Fibroblast of skin of right biceps (primary cell): ENCODE results near the gene GZF1.

Experiments used
- DNase-seq: peaks from one replicate; pipeline ENCODE4 v3.0.0-alpha.2; 2013

Gene GZF1

DNA sequence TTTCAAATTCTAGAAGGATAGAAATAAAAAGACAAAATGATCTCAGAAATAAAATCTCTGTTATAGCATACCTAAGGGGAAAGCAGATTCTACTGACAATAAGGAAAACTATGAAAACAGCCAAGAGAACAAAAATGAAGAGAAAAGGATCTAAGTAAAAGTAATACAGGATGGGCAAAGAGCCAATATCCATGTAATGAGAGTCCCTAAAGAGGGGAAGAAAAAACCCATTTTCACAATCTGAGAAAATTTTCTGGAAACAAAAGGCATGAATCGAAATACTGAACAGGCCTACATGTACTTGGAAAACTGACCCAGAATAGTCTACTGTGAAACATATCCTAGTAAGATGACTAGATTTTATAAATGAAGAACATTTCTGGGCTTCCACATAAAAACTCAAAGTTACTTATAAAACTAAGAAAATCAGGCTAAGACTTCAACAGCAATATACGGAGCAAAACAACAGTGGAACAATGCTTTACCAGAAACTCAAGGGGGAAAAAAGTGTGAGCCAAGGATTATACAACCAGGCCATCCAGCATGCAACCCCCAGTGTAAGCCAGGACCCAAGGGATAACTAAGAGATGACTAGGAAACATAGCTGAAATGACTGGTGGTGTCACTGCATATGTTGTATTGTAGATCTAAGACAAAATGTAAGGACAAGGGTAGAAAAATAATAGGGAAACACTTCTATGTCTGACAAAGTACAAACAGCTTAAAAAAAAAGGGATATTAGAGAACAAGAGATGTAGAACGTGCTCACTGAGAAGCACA, 49.1 kb downstream of the GZF1 start:
- peak; percentile 35 for DNase-seq

DNA sequence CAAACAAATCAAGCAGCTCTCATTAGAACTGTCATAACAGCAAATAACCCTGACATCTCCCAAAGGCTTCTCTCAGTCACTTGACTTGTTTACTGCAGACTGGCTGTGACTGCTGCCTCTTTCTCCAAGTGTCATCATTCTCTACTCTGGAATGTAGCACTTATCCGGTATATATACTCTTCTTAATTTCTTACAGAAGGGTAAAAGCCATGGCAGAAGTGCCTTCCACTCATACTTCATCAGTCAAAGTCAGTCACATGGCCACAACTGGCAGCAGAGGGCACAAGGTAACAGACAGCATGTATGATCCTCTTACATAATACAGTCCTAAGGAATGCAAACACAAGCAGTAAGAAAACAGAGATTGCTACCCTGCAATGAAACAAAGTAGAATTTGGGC, 50.0 kb downstream of the GZF1 start:
- DNase-seq = peak; percentile 53

DNA sequence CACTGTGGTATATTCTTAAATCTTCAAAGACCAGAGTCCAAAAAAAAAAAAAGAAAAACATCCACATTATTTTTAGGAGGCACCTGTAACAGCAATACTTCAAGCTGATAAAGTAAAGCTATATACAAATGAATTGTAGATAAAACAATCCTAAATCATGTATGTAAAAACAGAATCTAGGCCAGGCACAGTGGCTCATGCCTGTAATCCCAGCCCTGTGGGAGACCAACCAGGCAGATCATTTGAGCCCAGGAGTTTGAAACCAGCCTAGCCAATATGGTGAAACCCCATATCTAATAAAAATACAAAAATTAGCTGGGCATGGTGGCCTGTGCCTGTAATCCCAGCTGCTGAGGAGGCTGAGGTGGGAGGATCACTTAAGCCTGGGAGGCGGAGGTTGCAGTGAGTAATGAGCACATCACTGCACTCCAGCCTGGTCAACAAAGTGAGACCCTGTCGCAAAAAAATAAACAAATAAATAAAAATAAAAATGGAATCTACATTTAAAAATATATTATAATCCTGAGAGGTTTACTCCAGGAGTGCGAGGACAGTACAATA, 52.0 kb downstream of the GZF1 start:
- DNase-seq = no peak

DNA sequence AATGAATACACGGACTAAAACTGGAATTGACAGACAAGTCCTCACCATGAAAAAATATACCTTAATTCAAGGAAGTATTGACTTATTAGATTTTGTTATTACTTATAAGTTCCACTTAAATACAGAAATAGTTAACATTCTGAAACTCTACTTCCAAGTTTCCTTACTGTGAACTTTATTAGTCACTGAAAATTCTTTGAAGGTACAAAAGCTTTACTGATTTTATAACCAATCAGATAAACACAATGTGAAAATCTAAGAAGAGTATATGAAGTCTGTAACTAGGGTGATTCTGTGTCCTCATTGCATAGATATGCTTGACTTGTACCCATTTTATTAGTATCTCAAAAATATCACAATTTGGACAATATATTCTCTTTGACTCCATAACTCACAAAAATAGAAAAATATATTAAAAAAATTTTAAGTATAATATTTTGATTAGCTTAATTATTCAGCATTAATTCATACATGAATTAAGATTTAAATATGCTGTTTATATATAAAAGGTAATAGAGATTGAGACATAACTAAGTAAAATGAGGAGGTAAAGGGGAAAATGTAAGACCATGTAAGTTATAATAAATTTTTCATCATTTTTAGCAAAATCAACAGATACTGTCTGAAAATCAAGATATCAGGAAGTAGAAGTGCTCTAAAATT, 52.7 kb downstream of the GZF1 start:
- DNase-seq = no peak

DNA sequence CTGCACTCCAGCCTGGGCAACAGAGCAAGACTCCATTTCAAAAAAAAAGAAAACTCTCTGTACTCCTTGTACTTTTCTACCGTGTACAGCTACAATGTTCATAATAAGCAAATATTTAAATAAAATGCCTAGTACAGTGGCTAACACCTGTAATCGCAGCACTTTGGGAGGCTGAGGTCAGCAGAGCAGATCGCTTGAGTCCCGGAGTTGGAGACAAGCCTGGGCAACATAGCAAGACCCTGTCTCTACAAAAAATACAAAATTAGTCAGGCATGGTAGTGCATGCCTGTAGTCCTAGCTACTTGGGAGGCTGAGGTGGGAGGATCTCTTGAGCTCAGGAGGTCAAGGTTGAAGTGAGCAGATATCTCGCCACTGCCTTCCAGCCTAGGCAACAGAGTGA, 53.6 kb downstream of the GZF1 start:
- no peak for DNase-seq

DNA sequence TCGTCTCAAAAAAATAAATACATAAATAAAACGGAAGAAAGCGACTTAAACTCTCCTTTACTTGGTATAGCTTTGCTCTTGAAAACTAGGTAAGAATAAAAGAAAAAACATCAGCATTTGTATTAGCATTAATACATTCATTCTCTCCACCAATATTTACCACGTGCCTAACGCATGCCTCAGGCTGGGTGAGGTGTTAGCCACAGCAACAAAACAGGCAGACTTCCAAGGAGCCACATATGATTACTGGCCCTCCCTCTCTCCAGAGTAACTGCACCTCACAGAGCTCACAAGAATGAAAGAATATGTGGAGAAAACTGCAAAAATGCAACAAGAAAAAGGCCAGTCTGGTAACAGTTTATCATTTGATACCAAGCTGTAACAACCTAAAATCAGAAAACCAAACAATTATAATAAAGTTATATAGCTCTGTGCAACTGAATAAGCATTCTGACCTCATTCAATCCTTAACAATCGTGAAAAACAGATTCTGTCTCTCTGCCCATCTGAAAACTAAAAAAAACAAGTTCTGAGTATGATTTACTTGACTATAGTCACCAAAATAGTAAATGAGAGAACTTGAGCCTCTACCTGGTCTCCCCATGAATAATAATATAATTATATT, 54.1 kb downstream of the GZF1 start:
- DNase-seq = peak; percentile 21

DNA sequence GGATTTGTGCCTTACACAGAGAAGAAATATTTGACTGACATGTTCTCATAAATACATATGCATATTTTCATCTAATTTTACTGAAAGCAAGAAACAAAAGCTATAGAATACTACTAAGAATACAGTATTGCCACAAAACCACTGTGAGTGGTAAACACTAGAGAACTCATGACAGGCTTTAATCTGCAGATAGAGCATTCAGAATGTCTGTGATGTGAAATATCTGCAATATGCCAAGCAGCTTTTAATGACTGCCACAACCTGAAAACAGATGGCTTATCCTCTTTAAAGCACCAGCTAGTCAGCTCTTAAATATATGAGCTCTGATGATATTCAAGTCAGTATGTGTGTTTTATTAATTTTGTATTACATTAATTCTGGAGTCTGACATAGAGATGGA, 55.9 kb downstream of the GZF1 start:
- no peak for DNase-seq

DNA sequence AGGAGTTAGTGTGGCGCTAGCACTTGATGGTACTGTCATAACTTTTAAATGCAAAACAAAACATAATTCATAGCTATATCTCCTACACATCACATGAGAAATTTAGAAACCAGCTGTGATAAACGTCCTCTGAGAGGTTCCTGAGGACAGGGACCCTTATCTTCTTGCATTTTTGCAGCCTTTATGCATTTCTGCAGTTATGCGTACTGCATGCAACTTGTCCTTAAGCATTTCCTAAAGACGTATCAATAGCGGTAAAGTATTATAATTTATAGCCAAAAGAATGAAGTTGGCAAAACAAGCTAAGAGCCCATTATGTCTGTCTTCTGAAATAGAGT, 57.6 kb downstream of the GZF1 start:
- no peak for DNase-seq

DNA sequence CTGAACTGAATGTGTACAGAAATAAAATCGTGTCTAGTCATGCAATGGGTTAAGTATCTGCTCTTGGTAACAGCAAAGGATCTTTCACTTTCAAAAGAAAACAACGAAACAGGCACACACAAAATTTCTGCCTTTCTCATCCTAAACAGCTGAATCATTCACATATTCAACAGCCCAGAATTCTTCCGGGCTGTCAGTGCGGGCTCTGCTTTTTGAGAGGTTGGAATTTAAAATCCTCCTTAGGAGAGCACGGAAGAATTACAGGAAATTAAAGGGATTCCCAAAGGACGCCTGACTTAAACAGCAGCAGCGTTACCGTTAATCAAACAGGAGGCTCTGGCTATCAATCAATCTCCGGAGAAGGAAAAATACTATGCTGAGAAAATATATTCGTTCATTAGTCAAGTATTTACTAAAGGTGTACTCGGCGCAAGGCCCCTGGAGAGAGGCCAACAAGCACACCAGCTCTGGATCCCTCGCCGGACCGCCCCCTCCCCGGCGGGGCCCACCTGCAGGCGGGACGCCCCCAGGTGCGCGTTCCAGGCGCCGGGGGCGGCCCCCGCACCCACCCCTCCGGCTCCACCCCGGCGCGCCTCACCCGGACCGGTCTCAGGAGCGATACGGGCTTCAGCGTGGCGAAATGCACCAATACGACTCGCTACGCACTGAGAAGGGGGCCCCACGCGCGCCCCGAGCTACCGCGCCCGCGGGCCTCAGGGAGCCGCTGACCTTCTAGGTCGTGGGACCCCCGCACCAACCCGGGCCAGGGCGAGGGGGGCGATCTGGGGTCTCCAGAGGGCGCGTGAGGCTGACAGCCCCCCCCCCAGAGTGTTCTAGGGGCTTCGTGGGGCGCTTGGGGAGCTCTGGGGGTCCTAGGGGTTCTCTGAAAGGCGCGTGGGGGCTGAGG, 58.3 kb downstream of the GZF1 start:
- peak; percentile 76 for DNase-seq

DNA sequence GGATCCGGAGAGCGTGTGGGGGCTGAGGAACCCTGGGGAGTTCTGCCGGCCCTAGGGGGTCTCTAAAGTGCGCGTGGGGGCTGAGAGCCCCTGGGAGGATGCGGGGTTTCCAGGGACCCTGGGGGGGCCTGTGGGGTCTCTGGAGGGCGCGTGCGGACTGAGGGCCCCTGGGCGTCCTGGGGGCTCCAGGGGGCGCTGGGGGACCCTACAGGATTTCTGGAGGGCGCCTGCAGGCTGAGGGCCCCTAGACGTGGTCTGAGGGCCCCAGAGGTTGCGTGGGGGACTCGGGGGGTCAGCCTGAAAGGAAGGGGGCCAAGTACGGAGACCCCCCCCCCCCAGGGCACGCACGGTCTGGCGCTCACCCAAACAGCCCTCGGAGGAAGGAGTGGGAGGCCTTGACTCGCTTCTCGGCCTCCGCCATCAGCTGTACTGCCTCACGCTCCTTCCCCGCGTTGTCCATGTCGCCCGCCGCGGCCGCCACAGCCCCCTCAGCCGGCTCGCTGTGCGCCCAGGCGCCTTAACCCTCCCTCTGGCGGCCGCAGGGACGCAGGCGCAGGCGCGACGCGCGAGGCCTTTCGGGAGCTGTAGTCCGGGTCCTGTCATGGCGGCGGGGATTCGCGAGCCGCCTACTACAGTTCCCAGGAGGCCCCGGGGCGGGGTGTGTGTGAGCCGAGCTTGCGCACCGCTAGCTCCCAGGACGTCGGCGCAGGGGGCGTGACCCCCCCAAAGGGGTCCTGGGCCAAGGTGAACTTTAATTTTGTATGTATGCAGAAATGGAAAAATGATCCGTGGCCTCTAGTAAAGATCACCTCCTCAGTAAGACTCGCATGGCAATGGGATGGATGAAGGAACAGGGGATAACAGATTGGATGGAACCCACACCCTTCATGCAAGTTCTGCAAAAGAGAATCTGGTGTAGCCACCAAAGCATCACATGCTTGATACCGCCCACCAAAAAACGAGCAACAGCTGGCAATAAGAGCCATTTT, 59.3 kb downstream of the GZF1 start, which contains the start of gene NAPB:
NAPB (minus strand) TSS at position 546 of the 989 bp plus-strand sequence; CDS start at position 460, 86 bp downstream.
- DNase-seq = peak; percentile 91
